GM20431 (cell line): Measurements from ENCODE around the gene PBOV1.

Experiments used
- in situ Hi-C: fragments of 300-500 bp; cut with MseI, MboI; formaldehyde crosslinking; loops from one replicate; pipeline ENCODE4 v1.15.0; 2020; ENCODE audit warnings: low sequenced_read_pairs; ENCODE audit not compliant: unreplicated experiment

Gene PBOV1

DNA sequence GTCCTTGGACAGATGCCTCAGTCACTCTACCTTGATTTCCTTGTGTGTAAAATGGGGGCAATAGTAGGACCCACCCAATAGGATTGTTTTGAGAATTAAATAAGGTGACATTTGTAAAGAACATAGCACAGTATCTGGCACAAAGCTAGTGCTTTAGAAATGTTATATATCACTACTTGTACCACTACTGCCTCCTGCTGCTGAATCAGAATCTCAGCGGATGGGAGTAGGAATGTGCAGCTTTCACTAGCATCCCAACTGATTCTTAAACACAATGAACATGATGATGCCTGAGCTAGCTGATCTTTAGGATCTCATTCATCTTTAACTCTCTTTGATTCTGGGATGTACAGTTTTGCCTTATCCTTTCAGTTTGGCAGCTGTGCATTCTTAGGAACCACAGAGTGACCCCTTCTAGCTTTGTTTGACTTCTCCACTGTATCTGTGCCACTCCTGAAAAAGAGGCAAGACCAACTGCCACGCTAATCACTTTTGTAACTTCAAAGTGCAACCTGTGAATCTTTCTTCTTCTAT, 7.2 kb downstream of the PBOV1 start:
- in situ Hi-C loops = no loop called here

DNA sequence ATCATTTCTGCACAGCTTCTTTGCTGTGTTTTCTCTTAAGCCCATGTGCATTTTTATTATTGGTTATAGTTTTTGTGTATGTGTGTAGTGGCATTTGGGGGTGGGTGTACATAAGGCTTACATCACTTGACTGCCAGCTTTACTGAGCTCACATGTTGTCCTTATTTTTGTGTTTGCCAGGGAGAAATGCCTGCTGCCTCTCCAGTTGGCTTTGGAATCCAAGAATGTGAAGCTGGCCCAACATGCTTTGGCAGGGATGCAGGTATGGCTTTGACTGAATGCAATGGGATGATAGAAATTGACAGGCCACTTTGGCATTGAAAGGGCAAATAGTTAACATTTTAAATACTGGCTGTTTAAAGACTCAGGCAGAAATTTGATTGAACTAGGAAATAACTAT, 11.4 kb downstream of the PBOV1 start:
- in situ Hi-C loops = no loop called here

DNA sequence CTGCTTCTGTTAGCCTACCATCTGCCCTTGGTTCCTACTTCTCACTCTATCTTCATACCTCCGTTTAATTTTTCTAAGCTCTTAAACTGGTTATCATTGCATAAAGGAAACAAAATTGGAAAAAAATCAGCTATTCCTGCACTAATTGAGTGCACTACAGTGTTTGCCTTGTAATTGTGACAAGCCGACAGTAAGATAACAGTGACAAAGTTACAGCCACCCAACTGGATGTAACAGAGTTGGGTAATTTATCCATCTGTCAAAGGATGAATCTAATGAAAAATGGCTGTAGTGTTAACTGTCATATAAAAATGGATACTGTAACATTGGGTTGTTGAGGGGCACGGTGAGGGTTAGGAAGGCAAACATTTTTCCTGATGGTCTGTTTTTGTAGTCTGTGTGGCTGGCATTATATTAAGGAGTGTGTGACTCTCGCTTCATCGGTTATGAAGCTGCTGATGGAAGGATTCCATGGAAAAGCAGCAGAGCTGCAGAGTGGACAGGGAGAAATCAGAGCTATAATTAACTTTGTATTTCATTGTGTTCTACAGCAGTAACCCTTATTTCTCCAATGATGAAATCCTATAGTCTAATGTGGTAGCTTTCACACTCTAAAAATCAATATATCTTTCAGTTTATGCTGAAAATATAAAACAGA, 12.7 kb downstream of the PBOV1 start:
- in situ Hi-C loops = no loop called here

DNA sequence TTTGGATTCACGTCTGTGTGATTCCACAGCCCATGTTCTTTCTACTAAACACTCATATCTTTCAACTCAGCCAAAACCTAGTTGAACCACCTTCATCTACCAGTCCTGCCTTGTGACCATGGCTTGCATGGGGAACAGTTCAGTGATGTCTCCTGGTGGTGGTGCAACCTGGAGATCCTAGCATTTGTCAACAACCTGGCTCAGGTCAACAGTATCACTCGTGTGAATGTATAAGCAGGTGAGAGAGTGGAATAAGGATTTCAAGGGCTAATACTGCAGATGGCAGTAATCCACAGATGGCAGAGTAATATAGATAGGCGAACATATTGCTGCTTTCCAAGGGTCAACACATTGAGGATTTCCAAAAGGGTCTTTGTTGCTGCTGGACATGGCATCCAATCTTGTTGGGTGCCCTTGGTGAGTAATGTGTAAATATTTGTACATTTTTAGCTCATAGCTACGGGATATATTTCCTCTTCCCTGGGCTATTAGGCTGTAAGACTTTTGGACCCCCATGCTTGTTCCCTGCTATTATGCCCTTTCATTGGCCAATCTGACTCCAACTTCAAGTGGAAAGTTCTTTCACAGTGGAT, 13.4 kb downstream of the PBOV1 start:
- in situ Hi-C loops = no loop called here

DNA sequence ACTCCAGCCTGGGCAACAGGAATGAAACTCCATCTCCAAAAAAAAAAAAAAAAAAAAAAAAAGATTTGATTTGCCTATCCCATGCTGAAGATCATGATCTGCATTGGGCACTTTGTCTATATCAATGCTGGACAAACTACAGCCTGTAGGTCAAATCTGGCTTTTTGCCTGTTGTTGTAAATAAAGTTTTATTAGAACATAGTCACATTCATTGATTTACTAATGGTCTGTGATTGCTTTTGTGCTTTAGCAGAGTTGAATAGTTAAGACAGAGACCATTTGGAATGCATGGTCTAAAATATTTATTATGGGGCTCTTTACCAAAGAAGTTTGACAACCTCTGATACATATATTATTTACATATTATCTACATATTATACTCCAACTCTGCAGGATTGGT, 14.0 kb downstream of the PBOV1 start:
- in situ Hi-C loops = no loop called here

DNA sequence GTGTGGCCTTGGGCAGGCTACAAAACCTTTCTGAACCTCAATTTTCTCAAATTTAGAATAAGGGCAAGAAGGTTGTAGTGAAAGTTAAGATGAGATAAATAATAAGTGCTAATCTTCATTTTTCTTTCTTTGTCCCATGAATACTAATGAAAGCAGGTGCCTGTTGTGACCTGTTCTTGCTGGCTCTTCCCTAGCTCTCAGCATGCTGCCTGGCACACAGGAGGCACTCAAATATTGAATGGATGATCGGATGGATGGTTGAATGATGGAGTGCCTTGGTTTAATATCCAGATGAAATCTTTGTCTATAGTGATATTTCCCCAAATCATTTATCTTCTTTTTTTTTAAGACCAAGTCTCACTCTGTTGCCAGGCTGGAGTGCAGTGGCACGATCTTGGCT, 15.0 kb downstream of the PBOV1 start:
- in situ Hi-C loops = no loop called here

DNA sequence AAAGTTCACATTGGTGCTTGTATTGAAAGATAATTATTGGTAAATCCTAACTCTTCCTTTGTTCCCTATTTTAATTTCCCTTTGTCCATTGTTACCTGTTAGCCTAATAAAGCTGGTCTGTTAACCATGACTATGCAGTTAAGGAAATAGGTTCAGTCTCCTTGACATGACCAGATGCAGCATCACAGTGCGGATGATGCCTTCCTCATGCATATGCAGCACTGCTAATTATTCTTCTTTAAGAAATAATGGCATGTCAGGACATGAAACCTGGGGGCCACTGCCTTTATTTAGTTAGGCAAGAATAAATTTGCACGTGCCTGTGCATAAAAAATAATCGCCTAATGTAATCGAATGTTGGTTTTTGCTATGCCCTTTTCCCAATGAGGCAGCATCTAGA, 16.5 kb downstream of the PBOV1 start:
- in situ Hi-C loops = no loop called here

DNA sequence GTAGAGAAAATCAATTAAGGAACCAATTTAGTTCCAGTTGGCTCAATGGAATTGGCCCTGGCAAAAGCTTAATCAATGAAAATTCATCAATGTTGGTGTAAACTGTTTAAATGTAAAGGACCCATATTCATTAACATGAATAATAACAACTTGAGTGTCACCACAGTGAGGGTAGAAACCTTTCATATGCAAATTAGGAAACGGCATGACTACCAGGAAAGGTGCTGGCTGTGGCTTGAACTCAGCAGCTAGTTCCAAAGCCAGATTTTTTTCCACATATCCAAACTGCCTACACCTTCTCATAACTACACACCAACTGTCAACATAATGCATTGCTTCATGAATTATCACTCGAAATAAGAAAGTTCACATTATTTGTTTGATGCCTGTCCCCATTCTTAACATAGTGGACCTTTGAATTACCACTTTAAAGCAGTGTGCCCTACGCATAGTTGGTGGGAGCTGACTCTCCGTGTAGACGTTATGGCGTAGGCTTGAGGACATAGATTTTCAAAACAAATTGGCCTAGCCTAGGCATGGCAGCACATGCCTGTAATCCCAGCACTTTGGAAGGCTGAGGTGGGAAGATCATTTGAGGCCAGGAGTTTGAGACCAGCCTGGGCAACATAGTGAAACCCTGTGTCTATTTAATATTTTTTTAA, 19.7 kb downstream of the PBOV1 start:
- in situ Hi-C loops = no loop called here

DNA sequence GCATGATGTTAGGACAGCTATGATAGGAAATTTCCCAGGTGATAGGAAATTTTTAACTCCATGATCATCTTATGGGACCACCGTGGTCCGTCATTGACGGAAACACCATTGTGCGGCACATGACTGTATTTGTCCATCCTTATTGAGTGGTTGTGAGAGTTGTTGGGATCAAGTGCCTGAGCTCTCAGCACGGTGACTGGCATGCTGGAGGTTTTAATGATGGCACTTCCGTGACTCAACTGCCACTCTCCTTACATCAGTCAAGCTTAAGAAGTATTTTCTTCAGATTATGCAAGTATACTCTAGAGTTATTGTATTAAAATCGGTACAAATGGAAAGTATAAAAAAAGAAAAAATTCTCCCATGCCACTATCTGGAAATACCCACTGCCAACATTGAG, 20.7 kb downstream of the PBOV1 start:
- in situ Hi-C loops = no loop called here

DNA sequence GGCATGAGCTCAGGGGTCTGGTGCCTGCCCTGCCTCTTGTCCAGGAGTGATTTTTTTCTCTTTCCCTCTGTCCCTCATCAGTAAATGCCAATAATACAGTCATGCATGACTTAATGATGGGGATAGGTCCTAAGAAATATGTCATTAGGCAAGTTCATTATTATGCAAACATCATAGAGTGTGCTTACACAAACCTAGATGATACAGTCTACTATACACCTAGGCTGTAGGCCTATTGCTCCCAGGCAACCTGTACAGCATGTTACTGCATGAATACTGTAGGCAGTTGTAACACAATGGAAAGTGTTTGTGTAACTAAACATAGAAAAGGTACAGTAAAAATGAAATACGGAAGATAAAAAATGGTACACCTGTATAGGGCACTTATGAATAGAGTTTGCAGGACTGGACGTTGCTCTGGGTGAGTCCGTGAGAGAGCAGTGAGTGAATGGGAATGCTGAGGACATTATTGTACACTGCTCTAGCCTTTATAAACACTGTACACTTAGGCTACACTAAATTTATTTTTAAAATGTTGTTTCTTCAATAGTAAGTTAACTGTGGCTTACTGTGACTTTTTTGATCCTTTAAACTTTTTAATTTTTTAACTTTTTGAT, 22.1 kb downstream of the PBOV1 start:
- in situ Hi-C loops = no loop called here

DNA sequence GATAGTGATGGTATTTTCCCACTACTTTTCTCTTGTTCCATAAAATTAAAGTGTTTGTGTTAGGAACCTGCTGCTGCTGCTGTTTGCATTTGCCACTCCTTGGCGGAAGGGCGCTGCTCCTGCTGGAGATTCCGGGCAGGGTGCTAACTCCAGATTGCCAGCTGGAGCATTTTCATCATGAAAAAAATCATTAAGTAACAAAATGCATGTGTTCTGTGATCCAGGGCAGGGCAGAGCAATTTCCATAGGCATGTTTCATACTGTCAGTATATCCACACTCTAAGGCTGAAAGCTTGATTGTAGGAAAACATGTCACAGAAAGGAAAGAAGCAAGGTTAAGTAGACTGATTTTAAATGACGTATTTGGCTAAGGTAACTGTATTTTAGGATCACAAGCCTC, 24.0 kb downstream of the PBOV1 start:
- in situ Hi-C loops = no loop called here

DNA sequence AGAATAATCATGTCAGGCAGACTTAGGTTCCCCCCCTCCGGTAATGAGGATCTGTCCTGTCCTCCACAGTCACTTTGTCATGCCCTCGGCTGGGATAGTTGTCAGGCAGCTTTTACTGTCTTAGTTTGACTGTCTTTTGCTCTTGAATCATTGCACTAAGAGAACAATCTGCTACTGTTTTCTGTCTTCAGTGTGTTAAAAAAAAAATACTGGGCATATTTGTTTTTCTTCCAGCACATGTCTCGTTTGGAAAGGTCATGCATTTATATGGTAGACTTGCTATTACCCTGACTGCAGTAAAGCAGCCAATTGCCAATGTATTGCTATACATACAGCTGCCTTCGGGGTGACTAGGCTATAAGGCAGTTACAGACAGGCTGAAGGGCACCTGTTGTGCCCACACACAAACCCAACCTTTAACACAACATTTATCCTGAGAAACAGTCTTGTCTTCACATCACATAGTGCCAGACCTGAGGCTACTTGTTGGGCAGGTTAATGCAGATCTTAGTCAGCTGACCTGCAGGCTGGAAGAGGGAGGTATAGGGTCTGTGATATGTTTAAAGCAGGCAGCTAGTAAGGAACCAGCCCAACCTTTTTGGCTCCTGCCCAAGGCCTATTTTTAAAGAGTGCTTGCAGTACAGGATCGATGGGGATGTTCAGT, 29.9 kb downstream of the PBOV1 start:
- in situ Hi-C loops = no loop called here

DNA sequence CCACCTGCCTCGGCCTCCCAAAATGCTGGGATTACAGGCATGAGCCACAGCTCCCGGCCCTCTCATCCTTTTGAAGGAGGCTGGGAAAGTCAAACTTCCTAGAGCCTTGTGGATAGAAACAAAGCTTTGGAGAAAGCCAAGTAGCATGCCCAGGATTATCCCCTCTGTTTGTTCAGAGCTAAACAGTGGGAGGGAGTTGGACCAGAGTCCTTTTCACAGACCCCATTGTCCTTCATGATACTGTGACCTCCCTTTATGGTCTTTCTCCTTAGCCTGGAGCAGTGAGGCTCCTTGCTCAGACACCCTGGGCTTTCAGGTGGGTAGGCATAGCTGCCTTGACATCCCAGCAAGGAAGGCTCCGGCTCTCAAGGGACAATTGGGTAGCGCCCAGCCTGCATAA, 31.1 kb downstream of the PBOV1 start:
- in situ Hi-C loops = no loop called here

DNA sequence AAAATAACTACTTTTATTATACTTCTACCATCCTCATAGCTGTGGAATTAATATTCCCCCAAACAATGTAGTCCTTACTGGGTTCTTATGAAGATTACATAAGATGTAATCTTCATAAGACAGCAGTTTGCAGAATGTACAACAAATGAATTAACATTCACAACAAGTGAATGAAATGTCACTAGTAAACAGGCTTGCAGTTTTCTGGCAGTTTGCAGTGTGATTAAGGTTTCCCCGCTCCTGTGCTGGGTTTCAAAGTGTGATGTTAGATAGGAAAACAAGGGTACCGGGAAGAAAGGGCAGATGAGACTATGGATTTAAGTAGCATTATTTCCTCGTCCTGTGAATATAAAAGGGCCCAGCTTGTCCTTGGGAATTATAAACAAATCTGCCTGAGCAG, 34.1 kb downstream of the PBOV1 start:
- in situ Hi-C loops = no loop called here

DNA sequence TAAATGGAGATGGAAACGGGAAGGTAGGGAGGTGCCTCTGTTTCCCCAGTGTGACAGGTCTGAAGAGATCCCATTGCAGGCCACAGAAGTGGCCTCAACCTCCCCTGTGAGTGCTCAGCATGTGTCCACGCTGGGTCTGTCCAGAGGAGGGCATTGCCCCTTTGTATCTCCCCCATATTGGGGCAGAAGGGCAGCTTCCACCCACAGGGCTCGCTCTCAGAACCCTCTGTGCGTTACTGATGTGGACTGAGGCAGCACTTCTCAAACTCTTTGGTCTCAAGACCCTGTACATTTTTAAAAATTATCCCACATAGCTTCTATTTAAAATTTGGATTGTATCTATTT, 34.5 kb downstream of the PBOV1 start:
- in situ Hi-C loops = no loop called here

DNA sequence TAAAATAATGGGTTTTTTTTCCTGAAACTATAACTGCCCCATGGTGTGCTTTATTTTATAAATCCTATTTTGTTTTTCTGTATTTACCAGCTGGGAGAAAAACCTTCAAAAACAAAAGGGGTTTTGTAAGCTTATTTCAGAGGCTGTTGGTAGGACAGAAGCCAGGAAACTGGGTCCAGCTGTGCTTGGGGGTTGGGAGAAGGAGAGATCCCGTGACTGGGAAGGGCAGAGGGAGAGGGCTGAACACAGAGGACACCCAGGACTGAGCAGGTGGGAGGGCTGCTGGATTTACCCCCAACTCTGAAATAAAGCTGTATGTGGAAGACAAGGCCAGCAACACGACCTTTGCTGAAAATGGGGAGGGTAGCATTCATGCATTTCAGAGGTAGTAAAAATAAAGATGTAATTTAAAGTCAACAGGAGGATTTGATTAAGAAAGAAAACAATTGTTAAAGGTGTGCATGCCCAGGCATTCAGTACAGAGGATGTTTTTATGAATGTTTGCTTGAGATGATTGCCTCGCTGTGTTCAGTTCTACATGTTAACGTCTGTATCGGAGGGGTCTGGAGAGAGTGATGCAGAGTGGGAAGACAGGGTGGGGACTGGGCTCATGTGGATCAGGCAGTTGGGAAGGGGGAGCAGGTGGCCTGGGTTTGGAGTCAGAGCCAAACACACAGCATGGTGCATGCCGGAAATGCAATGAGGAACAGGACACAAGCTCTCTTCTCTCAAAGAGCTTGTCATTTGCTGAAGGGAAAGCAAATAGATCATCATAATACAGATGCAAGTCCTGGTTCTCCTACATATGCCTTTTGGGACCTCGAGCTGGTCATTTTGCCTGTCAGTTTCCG, 35.1 kb downstream of the PBOV1 start:
- in situ Hi-C loops = no loop called here

DNA sequence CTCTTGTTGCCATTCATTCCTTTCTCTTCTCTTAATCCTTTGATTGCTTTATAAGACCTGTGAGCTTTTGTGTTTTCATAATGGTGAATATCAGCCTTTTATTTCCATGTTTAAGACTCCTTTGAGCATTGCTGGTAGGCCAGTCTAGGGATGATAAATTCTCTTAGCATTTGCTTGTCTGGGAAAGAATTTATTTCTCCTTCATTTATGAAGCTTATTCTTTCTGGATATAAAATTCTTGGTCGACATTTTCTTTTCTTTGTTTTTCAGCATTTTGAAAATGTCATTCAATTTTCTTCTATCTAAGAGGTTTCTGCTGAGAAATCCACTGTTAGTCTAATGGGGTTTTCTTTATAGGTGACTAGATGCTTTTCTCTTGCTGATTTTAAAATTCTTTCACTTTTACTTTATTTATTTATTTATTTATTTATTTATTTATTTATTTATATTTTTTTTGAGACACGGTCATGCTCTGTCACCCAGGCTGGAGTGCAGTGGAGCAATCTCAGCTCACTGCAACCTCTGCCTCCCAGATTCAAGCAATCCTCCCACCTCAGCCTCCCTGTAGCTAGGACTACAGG, 41.5 kb downstream of the PBOV1 start:
- in situ Hi-C loops = no loop called here

DNA sequence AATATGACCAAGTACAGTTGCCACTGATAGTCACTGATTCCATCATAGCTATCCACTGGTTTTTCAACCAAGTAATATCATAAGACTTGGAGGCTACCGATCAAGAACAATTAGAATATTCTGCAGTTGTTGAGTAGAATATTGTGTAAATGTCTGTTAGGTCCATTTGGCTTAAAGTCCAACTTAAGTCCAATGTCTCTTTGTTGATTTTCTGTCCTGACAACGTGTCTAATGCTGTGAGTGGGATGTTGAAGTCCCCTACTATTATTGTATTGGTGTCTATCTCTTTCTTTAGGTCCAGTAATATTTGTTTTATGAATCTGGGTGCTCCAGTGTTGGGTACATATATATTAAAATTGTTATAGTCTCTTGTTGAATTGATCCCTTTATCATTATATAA, 42.7 kb downstream of the PBOV1 start:
- in situ Hi-C loops = no loop called here
